Coronary artery (tissue), 2 donors: Measurements from ENCODE around the gene MED25.

Experiments used
- DNase-seq: peaks from one replicate; pipeline ENCODE4 v3.0.0-alpha.2; 2017; ENCODE audit warnings: low spot score
- H3K27ac ChIP-seq, 2 donors: fragments of 200-600 bp; sonication (generic); one replicate each; pipeline ENCODE4 v1.5.1; 2016 to 2019
- H3K4me3 ChIP-seq: fragments of 200-600 bp; sonication (generic); 2 replicates; pipeline ENCODE4 v1.5.1; 2016; ENCODE audit warnings: mild to moderate bottlenecking, moderate library complexity
- TF ChIP-seq, protein P1 (sequence below): fragments of 200-600 bp; sonication (generic); IDR thresholded peaks from one replicate; pipeline ENCODE4 v1.5.1; 2019; ENCODE audit warnings: antibody characterized with exemption

MED25 gene

DNA sequence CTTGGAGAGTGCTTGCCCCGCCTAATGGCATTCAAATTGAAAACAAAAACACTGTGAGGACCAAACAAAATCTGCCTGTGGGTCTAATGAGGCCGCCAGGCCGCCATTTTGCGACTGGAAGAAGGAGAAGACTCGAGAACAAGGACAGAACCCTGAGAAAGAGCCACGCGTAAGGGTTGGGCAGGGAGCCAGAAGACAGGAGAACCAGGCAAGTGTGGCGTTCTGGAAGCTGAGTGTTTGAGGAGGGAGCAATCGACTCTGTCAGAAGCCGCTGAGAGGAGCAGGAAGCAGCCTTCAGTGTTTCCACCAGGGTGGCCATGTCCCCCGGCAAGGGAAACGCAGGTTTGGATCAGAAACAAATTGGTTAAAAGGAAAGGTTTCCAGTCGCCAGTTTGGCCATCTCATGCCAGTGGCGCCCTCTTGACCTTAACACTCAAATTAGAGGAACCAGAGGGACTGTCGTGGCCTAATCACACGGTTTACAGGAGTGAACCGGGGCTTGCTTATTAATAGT, 22.7 kb downstream of the MED25 start:
- TF ChIP-seq, protein P1, sequence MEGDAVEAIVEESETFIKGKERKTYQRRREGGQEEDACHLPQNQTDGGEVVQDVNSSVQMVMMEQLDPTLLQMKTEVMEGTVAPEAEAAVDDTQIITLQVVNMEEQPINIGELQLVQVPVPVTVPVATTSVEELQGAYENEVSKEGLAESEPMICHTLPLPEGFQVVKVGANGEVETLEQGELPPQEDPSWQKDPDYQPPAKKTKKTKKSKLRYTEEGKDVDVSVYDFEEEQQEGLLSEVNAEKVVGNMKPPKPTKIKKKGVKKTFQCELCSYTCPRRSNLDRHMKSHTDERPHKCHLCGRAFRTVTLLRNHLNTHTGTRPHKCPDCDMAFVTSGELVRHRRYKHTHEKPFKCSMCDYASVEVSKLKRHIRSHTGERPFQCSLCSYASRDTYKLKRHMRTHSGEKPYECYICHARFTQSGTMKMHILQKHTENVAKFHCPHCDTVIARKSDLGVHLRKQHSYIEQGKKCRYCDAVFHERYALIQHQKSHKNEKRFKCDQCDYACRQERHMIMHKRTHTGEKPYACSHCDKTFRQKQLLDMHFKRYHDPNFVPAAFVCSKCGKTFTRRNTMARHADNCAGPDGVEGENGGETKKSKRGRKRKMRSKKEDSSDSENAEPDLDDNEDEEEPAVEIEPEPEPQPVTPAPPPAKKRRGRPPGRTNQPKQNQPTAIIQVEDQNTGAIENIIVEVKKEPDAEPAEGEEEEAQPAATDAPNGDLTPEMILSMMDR, result no peak
- Histone ChIP-seq H3K4me3 (no peak overlapping the region), H3K27ac (no peak overlapping the region)
- DNase-seq, result no peak

DNA sequence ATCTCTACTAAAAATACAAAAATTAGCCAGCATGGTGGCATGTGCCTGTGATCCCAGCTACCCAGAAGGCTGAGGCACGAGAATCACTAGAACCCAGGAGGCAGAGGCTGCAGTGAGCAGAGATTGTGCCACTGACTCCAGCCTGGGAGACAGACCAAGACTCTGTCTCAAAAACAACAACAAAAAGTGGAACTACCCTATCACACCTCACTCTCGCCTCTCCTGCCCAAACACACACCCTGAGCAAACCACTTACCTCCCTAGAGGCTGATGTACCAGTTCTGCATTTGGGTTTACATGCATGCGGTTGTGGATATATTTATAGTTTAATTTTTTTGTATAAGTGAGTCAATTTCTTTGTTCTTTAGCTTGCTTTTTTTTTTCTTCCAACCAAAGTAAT, 25.2 kb downstream of the MED25 start:
- Histone ChIP-seq H3K4me3 (no peak overlapping the region), H3K27ac (no peak overlapping the region)
- no peak for DNase-seq
- TF ChIP-seq, protein P1, result no peak

DNA sequence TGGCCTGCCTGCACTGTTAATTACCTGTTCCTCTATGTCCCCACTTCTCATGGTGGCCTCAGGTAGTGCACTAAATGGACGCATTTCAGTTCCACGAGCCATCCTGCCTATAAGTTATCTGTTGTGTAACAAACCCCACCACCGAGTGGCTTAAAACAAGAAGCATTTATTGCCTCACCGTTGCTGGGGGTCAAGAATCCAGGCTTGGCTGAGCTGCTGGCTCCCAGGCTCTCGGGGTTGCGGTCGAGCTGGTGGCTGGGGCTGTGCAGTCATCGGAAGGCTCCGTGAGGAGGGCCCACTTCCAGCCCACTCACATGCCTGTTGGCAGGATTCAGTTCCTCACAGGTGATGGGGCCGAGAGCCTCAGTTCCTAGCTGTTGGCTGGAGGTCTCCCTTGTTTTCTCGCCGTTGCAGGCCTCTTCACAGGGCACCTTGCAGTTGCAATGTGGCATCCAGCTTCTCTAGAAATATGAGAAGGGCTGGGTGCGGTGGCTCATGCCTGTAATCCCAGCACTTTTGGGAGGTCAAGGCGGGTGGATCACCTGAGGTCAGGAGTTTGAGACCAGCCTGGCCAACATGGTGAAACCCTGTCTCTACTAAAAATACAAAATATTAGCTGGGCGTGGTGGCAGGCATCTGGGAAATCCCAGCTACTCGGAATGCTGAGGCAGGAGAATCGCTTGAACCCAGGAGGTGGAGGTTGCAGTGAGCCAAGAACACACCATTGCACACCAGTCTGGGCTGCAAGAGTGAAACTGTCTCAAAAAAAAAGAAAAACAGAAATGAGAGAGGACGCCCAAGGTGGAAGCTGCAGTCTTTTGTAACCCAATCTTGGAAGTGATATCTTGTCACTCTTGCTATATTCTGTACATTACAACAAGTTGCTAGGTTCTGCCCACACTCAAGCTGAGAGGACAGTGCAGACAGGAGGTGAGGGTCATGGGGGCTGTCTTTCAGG, 26.3 kb downstream of the MED25 start:
- no peak for DNase-seq
- Histone ChIP-seq H3K4me3 (no peak overlapping the region), H3K27ac (no peak overlapping the region)
- TF ChIP-seq, protein P1, result no peak

DNA sequence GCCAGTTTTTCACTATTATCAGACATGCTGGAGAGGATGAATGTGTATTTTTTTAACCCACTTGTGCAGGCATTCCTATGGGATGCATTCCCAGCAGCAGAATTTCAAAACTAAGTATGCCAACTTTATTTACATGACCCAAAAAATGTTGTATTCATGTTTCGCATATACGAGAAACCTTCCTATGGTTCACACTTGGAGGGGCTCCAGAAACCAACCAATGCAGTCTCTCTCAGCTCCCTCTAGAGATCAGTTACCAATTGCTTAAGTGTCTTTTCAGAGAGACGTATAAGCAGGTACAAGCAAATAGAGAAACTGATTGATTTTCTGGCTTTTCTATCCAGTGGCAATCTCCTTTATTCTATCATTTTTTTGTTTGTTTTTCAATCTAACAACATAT, 27.3 kb downstream of the MED25 start:
- no peak overlapping the region for H3K4me3 ChIP-seq
- H3K27ac ChIP-seq, result no peak overlapping the region
- no peak for DNase-seq
- TF ChIP-seq, protein P1, result no peak

DNA sequence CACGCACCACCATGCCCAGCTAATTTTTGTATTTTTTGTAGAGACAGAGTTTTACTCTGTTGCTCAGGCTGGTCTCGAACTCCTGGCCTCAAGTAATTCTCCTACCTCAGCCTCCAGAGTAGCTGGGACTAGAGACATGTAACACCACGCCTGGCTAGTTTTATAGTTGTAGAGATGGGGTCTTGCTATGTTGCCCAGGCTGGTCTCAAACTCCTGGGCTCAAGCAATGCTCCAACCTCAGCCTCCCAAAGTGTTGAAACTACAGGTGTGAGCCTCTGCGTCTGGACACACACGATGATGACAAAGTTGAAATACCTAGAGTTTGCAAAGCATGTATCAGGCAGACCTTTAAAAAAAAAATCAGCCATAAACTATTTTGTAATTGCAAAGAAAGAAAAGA, 28.3 kb downstream of the MED25 start:
- no peak overlapping the region for H3K4me3 ChIP-seq
- no peak overlapping the region for H3K27ac ChIP-seq
- TF ChIP-seq, protein P1, result no peak
- no peak for DNase-seq

DNA sequence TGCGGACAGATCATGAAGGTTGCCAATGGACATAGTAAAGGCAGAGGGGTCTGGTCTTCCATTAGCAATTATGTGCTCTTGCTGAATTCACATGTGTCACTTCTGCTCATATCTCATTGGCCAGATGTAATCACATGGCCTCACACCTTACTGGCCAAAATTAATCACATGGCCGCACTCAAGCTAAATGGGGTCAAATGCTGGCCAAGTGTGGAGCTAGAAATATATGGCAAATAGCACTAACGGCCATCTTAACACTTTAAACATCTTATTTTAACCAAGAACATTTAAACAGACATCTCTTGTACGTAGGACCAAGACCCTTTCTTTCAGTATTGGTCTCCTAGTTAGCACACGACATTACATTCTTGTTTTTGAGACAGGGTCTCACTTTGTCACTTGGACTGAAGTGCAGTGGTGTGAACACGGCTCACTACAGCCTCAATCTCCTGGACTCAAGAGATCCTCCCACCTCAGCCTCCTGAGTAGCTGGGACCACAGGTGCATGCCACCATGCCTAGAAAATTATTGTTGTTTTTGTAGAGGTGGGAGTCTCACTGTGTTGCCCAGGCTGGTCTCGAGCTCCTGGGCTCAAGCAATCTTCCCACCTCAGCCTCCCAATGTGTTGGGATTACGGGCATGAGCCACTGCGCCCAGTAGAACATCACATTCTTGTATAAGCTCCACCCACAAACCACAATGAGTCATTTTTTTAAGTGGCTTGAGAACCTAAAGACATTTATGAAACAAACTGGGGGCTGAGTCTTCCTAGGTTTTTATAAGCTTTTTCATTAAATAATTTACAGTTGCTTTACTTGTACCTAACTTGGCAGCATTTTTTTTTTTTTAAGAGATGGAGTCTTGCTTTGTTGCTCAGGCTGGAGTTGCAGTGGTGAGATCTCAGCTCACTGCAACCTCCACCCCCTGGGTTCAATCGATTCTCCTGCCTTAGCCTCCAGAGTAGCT, 29.9 kb downstream of the MED25 start:
- TF ChIP-seq, protein P1, result no peak
- H3K4me3 ChIP-seq, result no peak overlapping the region
- DNase-seq, result no peak
- no peak overlapping the region for H3K27ac ChIP-seq
